AG09319 (cell line): Measurements from ENCODE around the gene LAMC2.
"Not testable (repeated sequence)": the region's sequence is repeated elsewhere in the genome, so short reads cannot be mapped to it uniquely, and the experiment has no call there.

Experiments used
- DNase-seq: peaks from one replicate; pipeline ENCODE4 v3.0.0-alpha.2; 2010; ENCODE audit warnings: low read depth; ENCODE audit errors: extremely low read depth
- CTCF ChIP-seq: IDR thresholded peaks from 2 replicates; pipeline ENCODE4 v1.5.1; 2011; ENCODE audit warnings: low read depth, mild to moderate bottlenecking, inconsistent platforms, low read length, moderate library complexity

The LAMC2 gene

GRCh38 chr1:183144752-183145151 lies 41.3 kb upstream of the LAMC2 start:
- TF ChIP-seq CTCF: no peak
- DNase-seq: no peak

DNA sequence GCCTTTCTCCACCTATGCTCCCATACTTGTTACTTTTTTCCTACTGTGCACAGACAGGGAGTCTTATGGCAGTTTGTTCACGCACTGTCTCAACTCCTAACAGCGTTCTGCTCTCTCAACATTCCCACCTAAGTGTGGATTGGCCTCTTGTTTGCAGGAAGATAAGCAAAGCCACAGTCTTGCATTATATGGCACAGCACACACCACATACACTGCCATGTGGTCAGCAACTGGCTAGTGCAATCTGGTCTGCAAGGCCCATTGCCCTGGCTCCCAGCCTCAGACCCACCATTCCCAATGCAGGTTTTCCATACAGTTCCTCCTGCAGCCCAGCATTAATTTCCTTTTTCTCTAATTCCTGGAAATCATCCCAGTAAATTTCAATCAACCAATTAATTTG lies 38.3 kb upstream of the LAMC2 start:
- TF ChIP-seq CTCF: no peak

GRCh38 chr1:183148599-183148998 lies 37.5 kb upstream of the LAMC2 start:
- DNase-seq: no peak
- no peak for TF ChIP-seq CTCF

More for the DNA sequence above, 38.3 kb upstream of the LAMC2 start:
- no peak for DNase-seq

DNA sequence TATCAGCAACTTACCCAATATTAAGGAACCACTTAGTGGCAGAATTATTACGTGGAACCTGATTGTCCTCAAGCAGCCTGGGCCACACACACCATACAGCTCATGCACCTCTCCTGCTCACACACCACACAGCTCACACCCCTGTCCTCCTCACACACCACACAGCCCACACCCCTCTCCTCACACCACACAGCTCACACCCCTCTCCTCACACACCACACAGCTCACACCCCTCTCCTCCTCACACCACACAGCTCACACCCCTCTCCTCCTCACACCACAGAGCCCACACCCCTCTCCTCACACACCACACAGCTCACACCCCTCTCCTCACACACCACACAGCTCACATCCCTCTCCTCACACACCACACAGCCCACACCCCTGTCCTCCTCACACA lies 36.8 kb upstream of the LAMC2 start:
- TF ChIP-seq CTCF: no peak

DNA sequence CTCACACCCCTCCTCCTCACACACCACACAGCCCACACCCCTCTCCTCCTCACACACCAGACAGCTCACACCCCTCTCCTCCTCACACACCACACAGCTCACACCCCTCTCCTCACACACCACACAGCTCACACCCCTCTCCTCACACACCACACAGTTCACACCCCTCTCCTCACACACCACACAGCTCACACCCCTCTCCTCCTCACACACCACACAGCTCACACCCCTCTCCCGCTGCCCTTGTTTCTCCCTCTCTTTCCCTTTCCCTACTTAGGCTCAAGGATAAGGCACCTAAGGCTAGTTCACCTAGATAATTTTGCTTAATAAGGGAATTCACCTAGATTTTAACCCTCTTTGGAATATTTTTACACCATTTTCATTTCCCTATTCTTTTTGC lies 36.0 kb upstream of the LAMC2 start:
- DNase-seq: not testable (repeated sequence)

More for the DNA sequence above, 36.8 kb upstream of the LAMC2 start:
- DNase-seq: no peak

GRCh38 chr1:183150445-183150844 lies 35.6 kb upstream of the LAMC2 start:
- TF ChIP-seq CTCF: no peak
- DNase-seq: no peak

DNA sequence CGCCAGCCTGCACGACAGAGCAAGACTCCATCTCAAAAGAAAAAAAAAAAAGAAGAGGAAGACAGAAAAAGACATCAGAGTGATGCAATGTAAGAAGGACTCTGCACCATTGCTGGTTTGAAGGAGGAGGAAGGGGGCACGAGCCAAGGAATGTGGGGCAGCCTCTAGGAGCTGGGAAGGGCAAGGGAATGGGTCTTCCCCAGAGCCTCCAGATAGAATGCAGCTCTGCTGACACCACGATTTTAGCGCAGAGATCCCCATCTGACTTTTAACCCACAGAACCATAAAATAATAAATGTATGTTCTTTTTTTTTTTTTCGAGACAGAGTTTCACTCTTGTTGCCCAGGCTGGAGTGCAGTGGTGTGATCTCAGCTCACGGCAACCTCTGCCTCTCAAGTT lies 33.9 kb upstream of the LAMC2 start:
- TF ChIP-seq CTCF: no peak
- DNase-seq: no peak

- TF ChIP-seq CTCF: no peak
These were observed 30.1 kb upstream of the LAMC2 start for GRCh38 chr1:183155939-183156338.

More at GRCh38 chr1:183155939-183156338, 30.1 kb upstream of the LAMC2 start:
- no peak for DNase-seq
